ENCODE data around the gene PIGV.

The PIGV gene

DNA sequence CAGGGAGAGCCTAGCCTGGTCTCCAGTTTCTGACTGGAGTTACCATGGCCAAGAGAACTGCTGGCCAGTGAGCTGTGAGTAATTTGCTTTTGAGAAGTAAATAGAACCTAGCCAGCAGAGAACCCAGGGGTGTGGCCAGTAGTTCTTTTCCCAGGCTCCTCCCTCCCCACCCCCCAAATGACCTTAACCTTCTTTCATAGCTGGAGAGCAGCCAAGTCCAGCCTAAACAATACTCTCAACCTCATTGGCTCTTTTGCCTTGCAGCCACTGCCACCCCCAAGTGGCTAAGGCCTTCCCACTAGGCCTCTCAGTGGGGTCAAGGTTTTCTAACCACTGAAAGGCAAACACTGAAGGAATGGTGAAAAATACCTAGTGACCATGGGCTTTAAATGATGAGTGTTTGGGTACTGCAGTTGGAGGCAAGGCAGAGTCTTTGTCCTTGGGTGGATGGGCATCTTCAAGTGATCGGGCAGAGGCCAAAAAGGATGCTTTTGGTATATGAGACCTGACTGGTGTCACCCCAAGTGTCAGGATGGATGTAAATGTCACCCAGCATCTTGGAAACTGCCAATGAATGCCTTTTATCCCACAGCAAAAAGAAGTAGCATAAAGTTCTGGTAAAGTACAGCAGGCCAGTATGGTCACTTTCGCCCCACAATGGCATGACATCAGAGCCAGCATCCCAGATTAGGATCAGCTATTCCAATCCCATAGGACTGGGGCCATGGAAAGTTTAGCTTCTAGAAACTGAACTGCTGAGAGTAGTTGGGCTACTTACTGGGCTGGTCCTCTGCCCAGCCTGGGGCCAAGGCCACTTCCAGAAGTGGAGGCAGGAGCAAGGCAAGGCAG lies 3.5 kb upstream of the PIGV start:
- H3K9ac ChIP-seq (ENCODE audit: low read length): no peak overlapping the region
- peaks cover 16% of the 10 kb centered on the region; the same call in 1 of the 2 replicates for H3K36me3 ChIP-seq (replicated peaks; ENCODE audit: insufficient read depth, low read length)
- H3K9me3 ChIP-seq (replicated peaks; ENCODE audit: insufficient read depth, low read length): no peaks in the 10 kb centered on the region
- H2AFZ ChIP-seq (ENCODE audit: low read length): no peak overlapping the region
- H3K27ac ChIP-seq (ENCODE audit: low read length): no peak overlapping the region
- 0 out of 2 replicates have a peak, but pooled peaks cover 4% of the 10 kb centered on the region for H4K20me1 ChIP-seq (ENCODE audit: insufficient read depth, low read length)
- no peak overlapping the region for H3K4me2 ChIP-seq (ENCODE audit: low read depth, low read length)
- H3K79me2 ChIP-seq (ENCODE audit: low read length): peaks cover 34% of the 10 kb centered on the region
- peaks cover 75% of the 10 kb centered on the region for H3K4me1 ChIP-seq (ENCODE audit: low read length)
- H3K4me3 ChIP-seq (ENCODE audit: low read length): no peak overlapping the region
- peak; percentile 49 for DNase-seq
- peaks cover 68% of the 10 kb centered on the region for H3F3A ChIP-seq (ENCODE audit: insufficient read depth, low read length)
- H3K9me2 ChIP-seq (replicated peaks; ENCODE audit: insufficient read depth, low read length): no peaks in the 10 kb centered on the region
- TF ChIP-seq, protein P1, sequence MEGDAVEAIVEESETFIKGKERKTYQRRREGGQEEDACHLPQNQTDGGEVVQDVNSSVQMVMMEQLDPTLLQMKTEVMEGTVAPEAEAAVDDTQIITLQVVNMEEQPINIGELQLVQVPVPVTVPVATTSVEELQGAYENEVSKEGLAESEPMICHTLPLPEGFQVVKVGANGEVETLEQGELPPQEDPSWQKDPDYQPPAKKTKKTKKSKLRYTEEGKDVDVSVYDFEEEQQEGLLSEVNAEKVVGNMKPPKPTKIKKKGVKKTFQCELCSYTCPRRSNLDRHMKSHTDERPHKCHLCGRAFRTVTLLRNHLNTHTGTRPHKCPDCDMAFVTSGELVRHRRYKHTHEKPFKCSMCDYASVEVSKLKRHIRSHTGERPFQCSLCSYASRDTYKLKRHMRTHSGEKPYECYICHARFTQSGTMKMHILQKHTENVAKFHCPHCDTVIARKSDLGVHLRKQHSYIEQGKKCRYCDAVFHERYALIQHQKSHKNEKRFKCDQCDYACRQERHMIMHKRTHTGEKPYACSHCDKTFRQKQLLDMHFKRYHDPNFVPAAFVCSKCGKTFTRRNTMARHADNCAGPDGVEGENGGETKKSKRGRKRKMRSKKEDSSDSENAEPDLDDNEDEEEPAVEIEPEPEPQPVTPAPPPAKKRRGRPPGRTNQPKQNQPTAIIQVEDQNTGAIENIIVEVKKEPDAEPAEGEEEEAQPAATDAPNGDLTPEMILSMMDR (IDR thresholded peaks at IDR 0.05; ENCODE audit: low read length): no peak
- TF ChIP-seq EZH2 (optimal IDR thresholded peaks at IDR 0.05; ENCODE audit: low read depth, low read length) (no peak), EZH2phosphoT487 (IDR thresholded peaks at IDR 0.05; ENCODE audit: low read length) (no peak)
- H3K27me3 ChIP-seq (replicated peaks; ENCODE audit: insufficient read depth, low read length): no peaks in the 10 kb centered on the region

DNA sequence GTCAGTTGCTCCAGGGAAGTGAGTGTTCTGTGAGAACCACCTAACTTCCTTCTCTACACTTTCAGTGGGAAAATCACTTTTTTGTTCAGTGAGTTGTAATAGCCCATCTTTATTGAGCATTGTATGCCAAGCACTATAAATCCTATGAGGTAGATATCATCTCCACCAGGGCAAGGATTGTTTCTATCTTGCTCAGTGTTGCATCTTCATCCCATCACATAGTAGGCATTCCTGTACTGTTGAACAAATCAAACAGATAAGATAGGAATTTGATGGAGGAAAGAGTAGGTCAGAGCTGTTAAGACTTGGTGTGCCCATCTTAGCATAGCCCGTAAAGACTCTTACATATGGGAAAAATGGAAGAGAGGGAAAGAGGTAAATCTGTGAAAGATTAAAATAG lies 2.9 kb upstream of the PIGV start:
- no peak overlapping the region for H3K4me3 ChIP-seq (ENCODE audit: low read length)
- peaks cover 28% of the 10 kb centered on the region for H3K79me2 ChIP-seq (ENCODE audit: low read length)
- H3K27ac ChIP-seq (ENCODE audit: low read length): no peak overlapping the region
- H3K36me3 ChIP-seq (replicated peaks; ENCODE audit: insufficient read depth, low read length): peaks cover 10% of the 10 kb centered on the region; the same call in 1 of the 2 replicates
- no peak overlapping the region for H2AFZ ChIP-seq (ENCODE audit: low read length)
- H3K27me3 ChIP-seq (replicated peaks; ENCODE audit: insufficient read depth, low read length): no peaks in the 10 kb centered on the region
- H3K9me3 ChIP-seq (replicated peaks; ENCODE audit: insufficient read depth, low read length): no peaks in the 10 kb centered on the region
- H3K9ac ChIP-seq (ENCODE audit: low read length): no peak overlapping the region
- no peak for DNase-seq
- TF ChIP-seq EZH2phosphoT487 (IDR thresholded peaks at IDR 0.05; ENCODE audit: low read length) (no peak), EZH2 (optimal IDR thresholded peaks at IDR 0.05; ENCODE audit: low read depth, low read length) (no peak)
- TF ChIP-seq, protein P1 (IDR thresholded peaks at IDR 0.05; ENCODE audit: low read length): no peak
- H3K4me1 ChIP-seq (ENCODE audit: low read length): peaks cover 72% of the 10 kb centered on the region
- H4K20me1 ChIP-seq (ENCODE audit: insufficient read depth, low read length): 0 out of 2 replicates have a peak, but pooled peaks cover 4% of the 10 kb centered on the region
- peaks cover 68% of the 10 kb centered on the region for H3F3A ChIP-seq (ENCODE audit: insufficient read depth, low read length)
- no peak overlapping the region for H3K4me2 ChIP-seq (ENCODE audit: low read depth, low read length)
- no peaks in the 10 kb centered on the region for H3K9me2 ChIP-seq (replicated peaks; ENCODE audit: insufficient read depth, low read length)

DNA sequence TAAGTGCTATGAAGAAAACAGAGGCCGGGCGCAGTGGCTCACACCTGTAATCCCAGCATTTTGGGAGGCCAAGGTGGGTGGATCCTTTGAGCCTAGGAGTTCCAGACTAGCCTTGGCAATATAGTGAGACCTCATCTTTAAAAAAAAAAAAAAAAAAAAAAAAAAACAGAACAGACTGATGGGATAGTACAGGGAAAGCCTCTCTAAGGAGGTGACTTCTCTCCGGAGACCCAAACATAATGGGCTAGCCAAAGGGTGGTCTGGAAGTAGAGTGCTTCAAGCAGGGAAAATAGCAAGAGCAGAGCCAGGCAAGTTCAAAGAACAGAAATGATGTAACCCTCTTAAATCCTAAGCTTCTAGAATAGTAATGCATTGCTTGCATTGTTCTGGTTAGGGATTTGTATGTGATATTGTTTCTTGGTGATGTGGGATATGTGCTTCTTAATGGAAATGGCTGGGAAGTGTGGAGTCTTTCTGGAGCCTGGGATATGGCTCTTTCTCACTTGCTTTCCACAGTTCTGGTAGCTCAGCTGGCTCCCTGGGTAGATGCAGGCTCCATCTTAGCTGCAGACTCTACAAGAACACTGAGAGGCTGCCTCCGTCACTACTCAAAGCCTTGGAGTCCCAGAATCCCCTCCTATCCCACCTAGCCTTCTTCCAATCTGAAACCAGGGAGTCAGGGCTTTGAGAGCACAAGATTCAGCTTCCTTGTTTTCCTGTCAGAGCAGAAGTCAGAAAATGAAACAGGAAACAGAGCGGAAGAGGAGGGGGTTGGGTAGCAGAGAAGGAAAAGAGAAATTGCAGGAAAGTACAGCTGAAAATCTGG lies 1.9 kb upstream of the PIGV start:
- Histone ChIP-seq H3K9ac (ENCODE audit: low read length) (no peak overlapping the region), H3K27me3 (replicated peaks; ENCODE audit: insufficient read depth, low read length) (no peaks in the 10 kb centered on the region), H3K4me1 (ENCODE audit: low read length) (peaks cover 62% of the 10 kb centered on the region), H3K27ac (ENCODE audit: low read length) (peak overlapping the region; percentile 92; the same call in 1 of the 2 replicates), H3F3A (ENCODE audit: insufficient read depth, low read length) (peaks cover 68% of the 10 kb centered on the region), H2AFZ (ENCODE audit: low read length) (no peak overlapping the region), H3K4me2 (ENCODE audit: low read depth, low read length) (peak overlapping the region; percentile 97), H3K9me3 (replicated peaks; ENCODE audit: insufficient read depth, low read length) (no peaks in the 10 kb centered on the region), H3K9me2 (replicated peaks; ENCODE audit: insufficient read depth, low read length) (no peaks in the 10 kb centered on the region), H3K79me2 (ENCODE audit: low read length) (peaks cover 18% of the 10 kb centered on the region), H3K4me3 (ENCODE audit: low read length) (no peak overlapping the region), H4K20me1 (ENCODE audit: insufficient read depth, low read length) (0 out of 2 replicates have a peak, but pooled peaks cover 2% of the 10 kb centered on the region), H3K36me3 (replicated peaks; ENCODE audit: insufficient read depth, low read length) (peaks cover 8% of the 10 kb centered on the region; the same call in 1 of the 2 replicates)
- no peak for TF ChIP-seq EZH2 (optimal IDR thresholded peaks at IDR 0.05; ENCODE audit: low read depth, low read length)
- TF ChIP-seq, protein P1 (IDR thresholded peaks at IDR 0.05; ENCODE audit: low read length): no peak
- no peak for TF ChIP-seq EZH2phosphoT487 (IDR thresholded peaks at IDR 0.05; ENCODE audit: low read length)
- no peak for DNase-seq

Data from MM.1S (cell line).